NCI-H146 (cell line): ENCODE measurements around the gene CARMIL1.

Experiments
- DNase-seq: peaks from one replicate; lab custom pipeline; 2025; lab: John Stamatoyannopoulos, UW

The CARMIL1 gene

GRCh38 chr6:25476126-25476525 is 197.0 kb downstream of the CARMIL1 start:
- DNase-seq: no peak

- no peak for DNase-seq
Measured at GRCh38 chr6:25477006-25477590, 197.9 kb downstream of the CARMIL1 start.

GRCh38 chr6:25478973-25479372 is 199.8 kb downstream of the CARMIL1 start:
- no peak for DNase-seq

- no peak for DNase-seq
Measured at GRCh38 chr6:25481267-25481666, 202.1 kb downstream of the CARMIL1 start.

GRCh38 chr6:25482996-25483395 is 203.8 kb downstream of the CARMIL1 start:
- no peak for DNase-seq

- no peak for DNase-seq
Measured at GRCh38 chr6:25483943-25484342, 204.8 kb downstream of the CARMIL1 start.

- DNase-seq: peak; percentile 41
Measured at GRCh38 chr6:25484900-25485299, 205.7 kb downstream of the CARMIL1 start.

GRCh38 chr6:25485821-25486534 is 206.8 kb downstream of the CARMIL1 start:
- peak; percentile 97 for DNase-seq

- peak; percentile 94 for DNase-seq
Measured at GRCh38 chr6:25486550-25486949, 207.4 kb downstream of the CARMIL1 start.

- peak; percentile 97 for DNase-seq
Measured at GRCh38 chr6:25487012-25487411, 207.8 kb downstream of the CARMIL1 start.

- DNase-seq: peak; percentile 45
Measured at GRCh38 chr6:25488156-25488555, 209.0 kb downstream of the CARMIL1 start.

GRCh38 chr6:25489399-25489798 is 210.2 kb downstream of the CARMIL1 start:
- no peak for DNase-seq

- peak; percentile 95 for DNase-seq
Measured at GRCh38 chr6:25490018-25490801, 211.0 kb downstream of the CARMIL1 start.

- DNase-seq: no peak
Measured at GRCh38 chr6:25492951-25493350, 213.8 kb downstream of the CARMIL1 start.

GRCh38 chr6:25494469-25494868 is 215.3 kb downstream of the CARMIL1 start:
- no peak for DNase-seq

- no peak for DNase-seq
Measured at GRCh38 chr6:25497383-25498040, 218.3 kb downstream of the CARMIL1 start.

- no peak for DNase-seq
Measured at GRCh38 chr6:25498505-25498904, 219.3 kb downstream of the CARMIL1 start.

- DNase-seq: no peak
Measured at GRCh38 chr6:25499615-25500235, 220.6 kb downstream of the CARMIL1 start.

GRCh38 chr6:25503686-25504085 is 224.5 kb downstream of the CARMIL1 start:
- DNase-seq: peak; percentile 54

GRCh38 chr6:25504661-25505060 is 225.5 kb downstream of the CARMIL1 start:
- DNase-seq: peak; percentile 73

- DNase-seq: no peak
Measured at GRCh38 chr6:25506020-25506419, 226.8 kb downstream of the CARMIL1 start.

- no peak for DNase-seq
Measured at GRCh38 chr6:25508051-25508450, 228.9 kb downstream of the CARMIL1 start.
